H1 (cell line): ENCODE results near the gene HINT2.

Experiments
- CREB1 ChIP-seq: IDR thresholded peaks from 2 replicates; pipeline ENCODE4 v1.6.1; 2012; ENCODE audit warnings: inconsistent platforms
- POLR2A ChIP-seq, 2 experiments: IDR thresholded peaks; 1 replicate in 1 of 2; 2 replicates in 1 of 2; pipeline ENCODE4 v1.6.1; 2011; ENCODE audit warnings: low read depth in 2 of 2, low read length in 2 of 2, mild to moderate bottlenecking in 2 of 2; ENCODE audit errors: control extremely low read depth in 1 of 2
- TF ChIP-seq, protein P1 (sequence below), 3 experiments: IDR thresholded peaks; 1 replicate in 2 of 3; 2 replicates in 1 of 3; pipeline versions ENCODE4 v1.5.1 to v1.6.1; 2011; ENCODE audit warnings: low read length in 3 of 3, mild to moderate bottlenecking in 3 of 3, inconsistent platforms in 2 of 3, low read depth in 1 of 3, moderate library complexity in 1 of 3; ENCODE audit not compliant: insufficient read depth in 1 of 3; ENCODE audit errors: control extremely low read depth in 1 of 3
- TF ChIP-seq, protein P2 (sequence below): IDR thresholded peaks from 2 replicates; pipeline ENCODE4 v1.6.1; 2011; ENCODE audit warnings: low read length, improper control_type of control experiment

DNA sequence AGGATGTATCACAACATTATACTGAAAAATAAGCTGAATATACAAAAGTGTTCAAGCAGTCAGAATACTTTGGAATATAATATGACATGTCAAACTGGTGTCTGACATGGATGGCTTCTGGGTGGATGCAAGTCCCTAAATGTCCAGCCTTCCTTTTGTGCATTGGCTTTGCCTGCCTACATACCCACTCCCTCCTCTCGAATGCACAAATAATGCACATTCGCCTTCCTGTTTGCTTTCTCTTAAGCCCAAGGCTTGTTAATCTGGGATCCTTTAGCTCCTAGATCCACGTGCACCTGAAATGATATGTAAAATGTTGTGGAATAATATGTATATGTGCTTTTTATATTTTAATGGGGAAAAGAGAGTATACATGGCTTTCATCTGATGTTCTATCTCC is 36.3 kb downstream of the HINT2 start:
- TF ChIP-seq CREB1 (no peak), POLR2A (IDR thresholded peaks at IDR 0.05; ENCODE audit: control extremely low read depth in 1 of 2, low read depth in 2 of 2, low read length in 2 of 2) (no peak)
- TF ChIP-seq, protein P1, sequence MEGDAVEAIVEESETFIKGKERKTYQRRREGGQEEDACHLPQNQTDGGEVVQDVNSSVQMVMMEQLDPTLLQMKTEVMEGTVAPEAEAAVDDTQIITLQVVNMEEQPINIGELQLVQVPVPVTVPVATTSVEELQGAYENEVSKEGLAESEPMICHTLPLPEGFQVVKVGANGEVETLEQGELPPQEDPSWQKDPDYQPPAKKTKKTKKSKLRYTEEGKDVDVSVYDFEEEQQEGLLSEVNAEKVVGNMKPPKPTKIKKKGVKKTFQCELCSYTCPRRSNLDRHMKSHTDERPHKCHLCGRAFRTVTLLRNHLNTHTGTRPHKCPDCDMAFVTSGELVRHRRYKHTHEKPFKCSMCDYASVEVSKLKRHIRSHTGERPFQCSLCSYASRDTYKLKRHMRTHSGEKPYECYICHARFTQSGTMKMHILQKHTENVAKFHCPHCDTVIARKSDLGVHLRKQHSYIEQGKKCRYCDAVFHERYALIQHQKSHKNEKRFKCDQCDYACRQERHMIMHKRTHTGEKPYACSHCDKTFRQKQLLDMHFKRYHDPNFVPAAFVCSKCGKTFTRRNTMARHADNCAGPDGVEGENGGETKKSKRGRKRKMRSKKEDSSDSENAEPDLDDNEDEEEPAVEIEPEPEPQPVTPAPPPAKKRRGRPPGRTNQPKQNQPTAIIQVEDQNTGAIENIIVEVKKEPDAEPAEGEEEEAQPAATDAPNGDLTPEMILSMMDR (IDR thresholded peaks at IDR 0.05; ENCODE audit: control extremely low read depth in 1 of 3, insufficient read depth in 1 of 3, low read depth in 1 of 3, low read length in 3 of 3), result no peak
- TF ChIP-seq, protein P2, sequence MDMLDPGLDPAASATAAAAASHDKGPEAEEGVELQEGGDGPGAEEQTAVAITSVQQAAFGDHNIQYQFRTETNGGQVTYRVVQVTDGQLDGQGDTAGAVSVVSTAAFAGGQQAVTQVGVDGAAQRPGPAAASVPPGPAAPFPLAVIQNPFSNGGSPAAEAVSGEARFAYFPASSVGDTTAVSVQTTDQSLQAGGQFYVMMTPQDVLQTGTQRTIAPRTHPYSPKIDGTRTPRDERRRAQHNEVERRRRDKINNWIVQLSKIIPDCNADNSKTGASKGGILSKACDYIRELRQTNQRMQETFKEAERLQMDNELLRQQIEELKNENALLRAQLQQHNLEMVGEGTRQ, result no peak
